Nucleus accumbens (tissue), 56 donors: ENCODE data around the gene CCL1.
A peak's percentile ranks its signal among the peaks of the same experiment; 100 is the strongest.
"Not testable (repeated sequence)": the region's sequence is repeated elsewhere in the genome, so short reads cannot be mapped to it uniquely, and the experiment has no call there.

Source experiments
- DNase-seq, 56 donors: peaks; one replicate each; lab custom pipeline; 2025; lab: John Stamatoyannopoulos, UW

CCL1 gene

GRCh38 chr17:34361478-34362061 lies 1.5 kb downstream of the CCL1 start:
- DNase-seq, result peak in 48 of 56 donors; percentile 6 to 89 (median 48)

- no peak for DNase-seq
These were observed 2.3 kb downstream of the CCL1 start for GRCh38 chr17:34360601-34361270.

- DNase-seq, result no peak
These were observed 4.4 kb downstream of the CCL1 start for GRCh38 chr17:34358631-34359030.

GRCh38 chr17:34357398-34357797 lies 5.6 kb downstream of the CCL1 start:
- DNase-seq, result no peak

- no peak for DNase-seq
These were observed 6.8 kb downstream of the CCL1 start, which contains the start of gene CCL13 for GRCh38 chr17:34356194-34356593. Gene CCL13 (plus strand): TSS chr17:34356480. CDS start chr17:34356527, 47 bp downstream.

- no peak for DNase-seq
These were observed 8.4 kb downstream of the CCL1 start for GRCh38 chr17:34354637-34355036.

GRCh38 chr17:34352191-34352590 lies 10.8 kb downstream of the CCL1 start:
- DNase-seq, result no peak

- DNase-seq, result no peak
These were observed 11.9 kb downstream of the CCL1 start for GRCh38 chr17:34351096-34351495.

- peak in 2 of 56 donors; percentile 4 to 15 for DNase-seq
These were observed 13.3 kb downstream of the CCL1 start for GRCh38 chr17:34349751-34350150.

- DNase-seq, result no peak
These were observed 16.0 kb downstream of the CCL1 start for GRCh38 chr17:34347063-34347462.

- no peak for DNase-seq
These were observed 21.1 kb downstream of the CCL1 start for GRCh38 chr17:34341916-34342315.

GRCh38 chr17:34339138-34339770 lies 23.8 kb downstream of the CCL1 start:
- no peak for DNase-seq

GRCh38 chr17:34337701-34338100 lies 25.3 kb downstream of the CCL1 start:
- no peak for DNase-seq

GRCh38 chr17:34327580-34327979 lies 35.5 kb downstream of the CCL1 start:
- not testable (repeated sequence) for DNase-seq

- DNase-seq, result no peak
These were observed 41.1 kb downstream of the CCL1 start for GRCh38 chr17:34321964-34322363.

GRCh38 chr17:34319039-34319483 lies 44.0 kb downstream of the CCL1 start, which contains the start of gene CCL8:
Gene CCL8 (plus strand): TSS chr17:34319435. CDS start chr17:34319502, 67 bp downstream.
- no peak for DNase-seq

GRCh38 chr17:34318474-34318873 lies 44.6 kb downstream of the CCL1 start:
- DNase-seq, result no peak

GRCh38 chr17:34314279-34314678 lies 48.8 kb downstream of the CCL1 start:
- no peak for DNase-seq

- DNase-seq, result no peak
These were observed 49.9 kb downstream of the CCL1 start for GRCh38 chr17:34313164-34313563.

- DNase-seq, result no peak
These were observed 51.0 kb downstream of the CCL1 start for GRCh38 chr17:34312080-34312479.

- no peak for DNase-seq
These were observed 51.7 kb downstream of the CCL1 start for GRCh38 chr17:34311291-34311690.
